HG02759 (cell line): ENCODE results near the gene DDIT3.
A peak's percentile ranks its signal among the peaks of the same experiment; 100 is the strongest.

Experiments
- ATAC-seq: cut with Tn5 transposase; IDR thresholded peaks from one replicate; pipeline ENCODE4 v1.9.1; 2021; ENCODE audit warnings: mild to moderate bottlenecking, moderate library complexity; ENCODE audit not compliant: unreplicated experiment

Gene DDIT3

GRCh38 chr12:57487597-57488401, 32.5 kb downstream of the DDIT3 start, which contains the start of gene MARS1:
MARS1 (plus strand) TSS chr12:57488068; CDS start chr12:57488091, 23 bp downstream.
- ATAC-seq, result peak; percentile 98

GRCh38 chr12:57487055-57487596, 33.2 kb downstream of the DDIT3 start:
- ATAC-seq, result no peak

- no peak for ATAC-seq
Measured at GRCh38 chr12:57485695-57486094, 34.6 kb downstream of the DDIT3 start.

- ATAC-seq, result no peak
Measured at GRCh38 chr12:57483466-57483865, 36.8 kb downstream of the DDIT3 start.

- ATAC-seq, result no peak
Measured at GRCh38 chr12:57481671-57482070, 38.6 kb downstream of the DDIT3 start.

- no peak for ATAC-seq
Measured at GRCh38 chr12:57479376-57480115, 40.8 kb downstream of the DDIT3 start, which contains the start of gene ARHGAP9. ARHGAP9 (minus strand) TSS chr12:57479866; CDS start chr12:57479406, 460 bp downstream.

GRCh38 chr12:57479043-57479375, 41.3 kb downstream of the DDIT3 start:
- no peak for ATAC-seq

- peak; percentile 42 for ATAC-seq
Measured at GRCh38 chr12:57477710-57478681, 42.3 kb downstream of the DDIT3 start.

GRCh38 chr12:57476993-57477709, 43.2 kb downstream of the DDIT3 start:
- ATAC-seq, result no peak

GRCh38 chr12:57476162-57476992, 43.9 kb downstream of the DDIT3 start:
- peak; percentile 49 for ATAC-seq

GRCh38 chr12:57475271-57476161, 44.8 kb downstream of the DDIT3 start:
- ATAC-seq, result peak; percentile 20

GRCh38 chr12:57474862-57475261, 45.5 kb downstream of the DDIT3 start:
- no peak for ATAC-seq

GRCh38 chr12:57474430-57474829, 45.9 kb downstream of the DDIT3 start:
- no peak for ATAC-seq

- no peak for ATAC-seq
Measured at GRCh38 chr12:57473886-57474285, 46.4 kb downstream of the DDIT3 start.

- no peak for ATAC-seq
Measured at GRCh38 chr12:57473392-57473791, 46.9 kb downstream of the DDIT3 start.

- ATAC-seq, result no peak
Measured at GRCh38 chr12:57472391-57472790, 47.9 kb downstream of the DDIT3 start.

- no peak for ATAC-seq
Measured at GRCh38 chr12:57471661-57472060, 48.7 kb downstream of the DDIT3 start.
